ENCODE results near the gene LACRT.

LACRT gene

DNA sequence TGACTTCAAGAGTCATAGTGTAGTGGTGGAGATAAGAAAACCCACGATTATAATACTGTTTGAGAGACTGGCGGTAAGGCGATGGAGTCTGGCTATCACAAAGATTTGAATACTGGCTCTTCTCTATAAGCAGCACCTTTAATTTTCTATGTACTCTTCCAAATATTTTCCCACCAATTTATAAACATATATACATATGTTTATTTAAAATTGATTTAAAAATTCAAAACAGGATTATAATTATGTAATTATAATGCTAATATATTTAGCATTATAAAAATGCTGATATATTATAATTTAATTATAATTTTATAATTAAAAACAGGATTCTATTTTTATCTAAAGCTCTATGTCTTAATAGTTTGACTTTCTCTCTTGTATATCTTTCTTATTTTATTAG lies 28.9 kb upstream of the LACRT start:
- Histone ChIP-seq H3K4me1 (ENCODE audit: insufficient read depth, insufficient read length) (no peaks in the 10 kb centered on the region), H3K9ac (ENCODE audit: insufficient read length, low read depth) (no peak overlapping the region), H3K4me3 (ENCODE audit: insufficient read length, low read depth) (no peak overlapping the region), H3K27me3 (ENCODE audit: insufficient read depth, insufficient read length) (no peaks in the 10 kb centered on the region), H3K9me3 (ENCODE audit: insufficient read depth, low read length) (no peaks in the 10 kb centered on the region), H3K36me3 (ENCODE audit: insufficient read depth, insufficient read length, low read length) (no peaks in the 10 kb centered on the region)
- no peak for DNase-seq (ENCODE audit: low read depth, low spot score)
- TF ChIP-seq ZNF274 (IDR thresholded peaks at IDR 0.05; ENCODE audit: low read depth, low read length), result no peak
- TF ChIP-seq SUZ12 (IDR thresholded peaks at IDR 0.05; ENCODE audit: extremely low read depth, insufficient read depth, insufficient read length), result no peak
- TF ChIP-seq YY1 (IDR thresholded peaks at IDR 0.05; ENCODE audit: insufficient read depth, insufficient read length), result no peak

DNA sequence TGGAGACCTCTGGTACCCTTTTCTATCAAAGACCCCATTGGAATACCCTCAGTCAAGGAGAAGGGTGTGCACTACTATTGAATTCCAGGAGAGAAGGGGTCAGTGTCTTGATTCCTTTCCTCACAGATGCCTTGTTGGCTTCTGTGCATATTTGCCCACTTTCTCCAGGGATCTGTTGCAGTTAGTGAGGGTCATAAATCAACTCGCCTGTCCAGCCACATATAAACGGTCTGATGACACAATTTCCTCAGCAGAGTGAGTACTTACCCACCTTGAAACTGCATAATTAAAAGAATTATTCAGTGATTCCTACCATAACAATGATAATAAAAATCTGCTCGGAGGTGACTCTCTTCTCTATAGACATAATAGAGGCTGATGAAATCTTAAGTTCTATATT lies 27.3 kb upstream of the LACRT start:
- DNase-seq (ENCODE audit: low read depth, low spot score), result no peak
- H3K4me1 ChIP-seq (ENCODE audit: insufficient read depth, insufficient read length), result peaks cover 2% of the 10 kb centered on the region
- no peaks in the 10 kb centered on the region for H3K36me3 ChIP-seq (ENCODE audit: insufficient read depth, insufficient read length, low read length)
- H3K27me3 ChIP-seq (ENCODE audit: insufficient read depth, insufficient read length), result no peaks in the 10 kb centered on the region
- no peaks in the 10 kb centered on the region for H3K9me3 ChIP-seq (ENCODE audit: insufficient read depth, low read length)
- TF ChIP-seq SUZ12 (IDR thresholded peaks at IDR 0.05; ENCODE audit: extremely low read depth, insufficient read depth, insufficient read length) (no peak), YY1 (IDR thresholded peaks at IDR 0.05; ENCODE audit: insufficient read depth, insufficient read length) (no peak), ZNF274 (IDR thresholded peaks at IDR 0.05; ENCODE audit: low read depth, low read length) (no peak)
- H3K9ac ChIP-seq (ENCODE audit: insufficient read length, low read depth), result no peak overlapping the region
- no peak overlapping the region for H3K4me3 ChIP-seq (ENCODE audit: insufficient read length, low read depth)

DNA sequence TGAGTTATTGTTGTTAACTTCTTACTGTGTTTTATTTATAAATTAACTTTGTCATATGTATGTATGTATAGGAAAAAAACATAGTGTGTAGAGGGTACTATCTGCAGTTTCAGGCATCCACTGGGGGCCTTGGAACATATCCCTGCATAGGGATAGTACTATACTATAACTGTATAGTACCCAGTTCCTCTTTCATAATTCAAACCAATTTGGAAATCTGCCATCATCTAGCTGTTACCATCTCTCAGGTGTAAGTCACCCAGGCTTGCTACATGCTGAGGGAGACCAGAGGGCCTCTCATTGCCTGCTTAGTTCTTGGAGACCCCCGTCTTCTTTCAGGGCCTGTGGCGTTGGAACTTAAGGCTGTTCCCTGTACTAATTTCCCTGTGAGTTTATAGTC lies 26.4 kb upstream of the LACRT start:
- peaks cover 2% of the 10 kb centered on the region for H3K4me1 ChIP-seq (ENCODE audit: insufficient read depth, insufficient read length)
- TF ChIP-seq YY1 (IDR thresholded peaks at IDR 0.05; ENCODE audit: insufficient read depth, insufficient read length), result no peak
- TF ChIP-seq SUZ12 (IDR thresholded peaks at IDR 0.05; ENCODE audit: extremely low read depth, insufficient read depth, insufficient read length), result no peak
- no peak for TF ChIP-seq ZNF274 (IDR thresholded peaks at IDR 0.05; ENCODE audit: low read depth, low read length)
- H3K9ac ChIP-seq (ENCODE audit: insufficient read length, low read depth), result no peak overlapping the region
- no peaks in the 10 kb centered on the region for H3K27me3 ChIP-seq (ENCODE audit: insufficient read depth, insufficient read length)
- no peaks in the 10 kb centered on the region for H3K9me3 ChIP-seq (ENCODE audit: insufficient read depth, low read length)
- no peak for DNase-seq (ENCODE audit: low read depth, low spot score)
- no peak overlapping the region for H3K4me3 ChIP-seq (ENCODE audit: insufficient read length, low read depth)
- H3K36me3 ChIP-seq (ENCODE audit: insufficient read depth, insufficient read length, low read length), result no peaks in the 10 kb centered on the region

DNA sequence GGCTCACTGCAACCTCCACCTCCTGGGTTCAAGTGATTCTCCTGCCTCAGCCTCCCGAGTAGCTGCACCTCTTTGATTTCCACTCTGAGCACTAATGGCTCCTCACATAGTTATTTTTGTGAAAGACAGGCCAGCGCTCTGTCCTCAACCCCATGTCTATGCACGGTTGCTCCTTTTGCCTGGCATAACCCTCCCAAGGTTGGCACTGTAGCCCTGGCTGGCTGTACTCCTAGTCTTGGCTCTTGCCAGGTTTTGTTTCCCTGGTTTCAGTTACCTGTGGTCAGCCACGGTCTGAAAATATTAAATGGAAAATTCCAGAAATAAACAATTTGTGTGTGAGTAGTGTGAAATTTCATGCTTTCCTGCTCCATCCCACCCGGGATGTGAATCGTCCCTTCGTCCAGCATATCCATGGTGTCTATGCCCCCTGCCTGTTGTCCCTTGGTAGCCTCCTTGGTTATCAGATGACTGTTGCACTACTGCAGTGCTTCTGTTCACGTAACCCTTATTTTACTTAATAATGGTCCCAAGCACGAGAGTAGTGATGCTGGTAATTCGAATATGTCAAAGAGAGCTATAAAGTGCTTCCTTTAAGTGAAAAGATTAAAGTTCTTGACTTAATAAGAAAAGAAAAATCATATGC lies 25.7 kb upstream of the LACRT start:
- H3K27me3 ChIP-seq (ENCODE audit: insufficient read depth, insufficient read length), result no peaks in the 10 kb centered on the region
- TF ChIP-seq ZNF274 (IDR thresholded peaks at IDR 0.05; ENCODE audit: low read depth, low read length), result no peak
- no peak for TF ChIP-seq YY1 (IDR thresholded peaks at IDR 0.05; ENCODE audit: insufficient read depth, insufficient read length)
- TF ChIP-seq SUZ12 (IDR thresholded peaks at IDR 0.05; ENCODE audit: extremely low read depth, insufficient read depth, insufficient read length), result no peak
- no peak overlapping the region for H3K4me3 ChIP-seq (ENCODE audit: insufficient read length, low read depth)
- DNase-seq (ENCODE audit: low read depth, low spot score), result no peak
- peaks cover 2% of the 10 kb centered on the region for H3K4me1 ChIP-seq (ENCODE audit: insufficient read depth, insufficient read length)
- H3K36me3 ChIP-seq (ENCODE audit: insufficient read depth, insufficient read length, low read length), result no peaks in the 10 kb centered on the region
- H3K9ac ChIP-seq (ENCODE audit: insufficient read length, low read depth), result no peak overlapping the region
- no peaks in the 10 kb centered on the region for H3K9me3 ChIP-seq (ENCODE audit: insufficient read depth, low read length)

DNA sequence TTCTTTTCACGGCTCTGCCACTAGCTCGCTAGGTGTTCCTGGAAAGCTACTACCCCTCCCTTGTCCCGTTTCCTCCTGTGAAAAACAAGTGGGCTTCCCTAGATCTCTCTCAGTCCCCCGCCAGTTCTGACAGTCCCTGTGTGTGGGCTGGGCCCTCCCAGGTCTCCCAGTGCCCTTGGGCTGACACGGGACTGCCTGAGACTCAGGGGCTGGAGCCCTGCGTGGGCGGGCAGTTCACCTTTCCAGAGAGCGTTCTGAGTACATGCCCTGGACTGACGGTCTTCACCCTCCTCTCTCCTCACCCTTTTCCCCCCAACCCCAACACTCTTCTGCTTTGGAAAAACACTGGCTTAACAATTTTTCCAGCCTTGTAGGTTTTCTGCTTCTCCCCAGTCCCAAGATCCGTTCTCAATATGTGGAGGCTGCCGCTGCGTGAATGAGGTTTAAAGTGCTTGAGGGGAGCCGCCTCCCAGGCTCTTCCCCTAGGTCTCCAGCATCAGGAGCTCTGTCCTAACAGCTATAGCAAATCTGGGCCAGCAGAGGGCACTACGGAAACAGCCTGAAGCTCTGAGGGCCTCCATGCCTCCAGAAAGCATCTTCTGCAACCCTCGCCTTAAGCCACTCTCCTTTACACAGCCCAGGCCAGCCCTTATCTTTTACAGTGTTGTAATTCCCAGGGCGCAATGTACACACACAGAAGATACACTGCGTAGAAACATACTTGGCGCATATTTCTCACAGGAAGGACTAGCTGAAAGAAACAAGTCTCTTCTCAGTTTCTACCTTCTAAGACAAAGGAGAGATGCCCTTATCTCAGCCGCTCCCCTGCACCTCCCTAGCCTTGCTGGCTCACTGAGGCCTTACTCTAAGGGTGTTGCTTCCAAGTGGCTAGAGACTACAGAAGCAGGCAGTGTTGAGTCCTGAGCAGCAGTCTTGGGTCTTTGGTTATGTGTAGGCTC lies 23.9 kb upstream of the LACRT start:
- H3K4me1 ChIP-seq (ENCODE audit: insufficient read depth, insufficient read length), result peaks cover 2% of the 10 kb centered on the region
- peak; percentile 75 for DNase-seq (ENCODE audit: low read depth, low spot score)
- no peak overlapping the region for H3K4me3 ChIP-seq (ENCODE audit: insufficient read length, low read depth)
- H3K9ac ChIP-seq (ENCODE audit: insufficient read length, low read depth), result no peak overlapping the region
- no peaks in the 10 kb centered on the region for H3K36me3 ChIP-seq (ENCODE audit: insufficient read depth, insufficient read length, low read length)
- TF ChIP-seq YY1 (IDR thresholded peaks at IDR 0.05; ENCODE audit: insufficient read depth, insufficient read length), result no peak
- no peak for TF ChIP-seq ZNF274 (IDR thresholded peaks at IDR 0.05; ENCODE audit: low read depth, low read length)
- TF ChIP-seq SUZ12 (IDR thresholded peaks at IDR 0.05; ENCODE audit: extremely low read depth, insufficient read depth, insufficient read length), result no peak
- H3K9me3 ChIP-seq (ENCODE audit: insufficient read depth, low read length), result no peaks in the 10 kb centered on the region
- no peaks in the 10 kb centered on the region for H3K27me3 ChIP-seq (ENCODE audit: insufficient read depth, insufficient read length)

DNA sequence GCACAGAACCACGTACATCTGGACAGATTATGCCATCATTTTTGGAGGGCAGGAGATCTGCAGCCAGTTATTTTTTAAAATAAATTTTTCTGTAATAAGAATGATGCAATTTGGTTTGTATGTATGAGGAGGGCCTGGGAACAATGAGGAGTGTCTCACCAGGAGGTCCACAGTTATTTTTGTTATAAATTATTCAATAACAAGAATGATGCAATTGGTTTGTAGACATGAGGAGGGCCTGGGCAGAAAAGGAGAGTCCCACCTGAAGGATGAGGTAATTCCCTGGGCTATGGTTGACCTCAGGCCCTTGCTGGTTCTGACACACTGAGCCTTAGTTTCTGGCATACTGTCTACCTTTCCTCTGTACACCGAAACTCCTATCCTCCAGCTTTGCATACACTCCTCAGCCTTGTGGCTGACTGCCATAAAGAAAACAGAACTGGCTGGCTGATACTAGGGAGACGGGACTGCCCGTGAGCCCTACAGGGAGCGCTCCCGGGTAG lies 22.5 kb upstream of the LACRT start:
- Histone ChIP-seq H3K27me3 (ENCODE audit: insufficient read depth, insufficient read length) (no peaks in the 10 kb centered on the region), H3K4me1 (ENCODE audit: insufficient read depth, insufficient read length) (peaks cover 2% of the 10 kb centered on the region), H3K4me3 (ENCODE audit: insufficient read length, low read depth) (no peak overlapping the region), H3K36me3 (ENCODE audit: insufficient read depth, insufficient read length, low read length) (no peaks in the 10 kb centered on the region), H3K9ac (ENCODE audit: insufficient read length, low read depth) (no peak overlapping the region), H3K9me3 (ENCODE audit: insufficient read depth, low read length) (no peaks in the 10 kb centered on the region)
- TF ChIP-seq ZNF274 (IDR thresholded peaks at IDR 0.05; ENCODE audit: low read depth, low read length) (no peak), YY1 (IDR thresholded peaks at IDR 0.05; ENCODE audit: insufficient read depth, insufficient read length) (no peak), SUZ12 (IDR thresholded peaks at IDR 0.05; ENCODE audit: extremely low read depth, insufficient read depth, insufficient read length) (no peak)
- DNase-seq (ENCODE audit: low read depth, low spot score), result no peak

DNA sequence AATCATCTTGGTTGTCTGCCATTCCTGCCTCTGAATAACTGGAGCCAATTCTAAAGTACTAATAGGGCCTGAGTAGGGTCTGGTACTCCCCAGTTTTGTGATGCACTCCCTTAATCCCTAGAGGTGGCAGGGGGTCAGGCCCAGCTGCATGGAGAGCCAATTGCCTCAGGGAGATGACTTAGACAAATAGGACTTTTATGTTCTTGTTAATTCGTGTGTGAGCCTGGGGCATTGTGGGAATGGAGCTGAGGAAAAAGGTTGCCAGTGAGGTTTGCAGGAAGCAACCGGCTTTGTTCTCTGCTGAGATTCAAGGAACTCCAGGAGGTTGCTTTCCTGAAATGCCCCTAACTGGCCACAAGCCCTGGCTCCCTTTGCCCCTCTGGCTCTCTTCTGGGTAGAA lies 20.2 kb upstream of the LACRT start:
- peak; percentile 64 for DNase-seq (ENCODE audit: low read depth, low spot score)
- Histone ChIP-seq H3K36me3 (ENCODE audit: insufficient read depth, insufficient read length, low read length) (no peaks in the 10 kb centered on the region), H3K4me3 (ENCODE audit: insufficient read length, low read depth) (no peak overlapping the region), H3K9me3 (ENCODE audit: insufficient read depth, low read length) (no peaks in the 10 kb centered on the region), H3K27me3 (ENCODE audit: insufficient read depth, insufficient read length) (no peaks in the 10 kb centered on the region), H3K9ac (ENCODE audit: insufficient read length, low read depth) (no peak overlapping the region), H3K4me1 (ENCODE audit: insufficient read depth, insufficient read length) (peaks cover 2% of the 10 kb centered on the region)
- no peak for TF ChIP-seq ZNF274 (IDR thresholded peaks at IDR 0.05; ENCODE audit: low read depth, low read length)
- no peak for TF ChIP-seq YY1 (IDR thresholded peaks at IDR 0.05; ENCODE audit: insufficient read depth, insufficient read length)
- no peak for TF ChIP-seq SUZ12 (IDR thresholded peaks at IDR 0.05; ENCODE audit: extremely low read depth, insufficient read depth, insufficient read length)

Data from NT2/D1 (cell line).